SK-N-SH treated with all-trans-retinoic acid at 6 μM for 48 hours (cell line): ENCODE measurements around the gene BANP.

ENCODE experiments used
- ATAC-seq: fragments of 200-7000 bp; cut with Tn5 transposase; 3 replicates; pipeline ENCODE4 v1.9.1; 2020; ENCODE audit warnings: mild to moderate bottlenecking, moderate library complexity
- ARNTL ChIP-seq: fragments of 450-650 bp; formaldehyde crosslinking; IDR thresholded peaks from 2 replicates; pipeline ENCODE4 v1.5.0; 2020; ENCODE audit warnings: low read depth, mild to moderate bottlenecking, moderate library complexity, borderline replicate concordance
- BACH2 ChIP-seq: fragments of 250-450 bp; sonication (Bioruptor Pico); IDR thresholded peaks from 2 replicates; pipeline ENCODE4 v1.9.0; 2021; ENCODE audit warnings: mild to moderate bottlenecking, borderline replicate concordance
- CREB5 ChIP-seq: fragments of 250-450 bp; sonication (Bioruptor Pico); IDR thresholded peaks from 2 replicates; pipeline ENCODE4 v1.5.1; 2020; ENCODE audit warnings: low read depth, mild to moderate bottlenecking, moderate library complexity
- CSDC2 ChIP-seq: fragments of 250-450 bp; sonication (Bioruptor Pico); IDR thresholded peaks from 2 replicates; pipeline ENCODE4 v1.5.0; 2020; ENCODE audit warnings: mild to moderate bottlenecking, moderate library complexity
- GLIS3 ChIP-seq: fragments of 250-450 bp; sonication (Bioruptor Pico); IDR thresholded peaks from 2 replicates; pipeline ENCODE4 v1.5.0; 2020; ENCODE audit warnings: mild to moderate bottlenecking, moderate library complexity
- ISL1 ChIP-seq: fragments of 250-450 bp; sonication (Bioruptor Pico); IDR thresholded peaks from 2 replicates; pipeline ENCODE4 v2.1.2; 2022; ENCODE audit warnings: mild to moderate bottlenecking, moderate library complexity
- OSR1 ChIP-seq: fragments of 250-450 bp; sonication (Bioruptor Pico); IDR thresholded peaks from 2 replicates; pipeline ENCODE4 v1.8.0; 2022; ENCODE audit warnings: moderate library complexity, mild to moderate bottlenecking, inconsistent platforms
- PPARA ChIP-seq: fragments of 250-450 bp; sonication (Bioruptor Pico); IDR thresholded peaks from 2 replicates; pipeline ENCODE4 v1.5.0; 2020; ENCODE audit warnings: mild to moderate bottlenecking, borderline replicate concordance
- RARB ChIP-seq: fragments of 250-450 bp; sonication (Bioruptor Pico); IDR thresholded peaks from 2 replicates; pipeline ENCODE4 v1.8.0; 2021; ENCODE audit warnings: mild to moderate bottlenecking, moderate library complexity
- SNAI2 ChIP-seq: fragments of 250-450 bp; sonication (Bioruptor Pico); IDR thresholded peaks from 2 replicates; pipeline ENCODE4 v1.5.0; 2020; ENCODE audit warnings: mild to moderate bottlenecking, moderate library complexity
- TOX ChIP-seq: fragments of 250-450 bp; sonication (Bioruptor Pico); IDR thresholded peaks from 2 replicates; pipeline ENCODE4 v1.8.0; 2021; ENCODE audit warnings: mild to moderate bottlenecking, moderate library complexity, borderline replicate concordance
- TSHZ2 ChIP-seq: fragments of 250-450 bp; sonication (Bioruptor Pico); IDR thresholded peaks from 2 replicates; pipeline ENCODE4 v1.5.0; 2020; ENCODE audit warnings: mild to moderate bottlenecking, moderate library complexity
- ZC3H10 ChIP-seq: fragments of 250-450 bp; sonication (Bioruptor Pico); IDR thresholded peaks from 2 replicates; pipeline ENCODE4 v1.5.1; 2021; ENCODE audit warnings: mild to moderate bottlenecking, moderate library complexity
- ZFP3 ChIP-seq: fragments of 250-450 bp; sonication (Bioruptor Pico); IDR thresholded peaks from 2 replicates; pipeline ENCODE4 v1.5.0; 2020; ENCODE audit warnings: mild to moderate bottlenecking, moderate library complexity
- ZFP30 ChIP-seq: fragments of 450-650 bp; formaldehyde crosslinking; IDR thresholded peaks from 2 replicates; pipeline ENCODE4 v1.5.0; 2022; ENCODE audit warnings: mild to moderate bottlenecking, moderate library complexity
- ZNF565 ChIP-seq: fragments of 450-650 bp; formaldehyde crosslinking; conservative IDR thresholded peaks from 2 replicates; pipeline ENCODE4 v1.5.0; 2020; ENCODE audit warnings: low read depth, mild to moderate bottlenecking, moderate library complexity
- ZNF70 ChIP-seq: fragments of 450-650 bp; formaldehyde crosslinking; IDR thresholded peaks from 2 replicates; pipeline ENCODE4 v1.5.0; 2020; ENCODE audit warnings: mild to moderate bottlenecking, moderate library complexity
- ZNF8 ChIP-seq: fragments of 450-650 bp; formaldehyde crosslinking; IDR thresholded peaks from 2 replicates; pipeline ENCODE4 v1.5.0; 2020; ENCODE audit warnings: mild to moderate bottlenecking, moderate library complexity
- TF ChIP-seq, protein P1 (sequence below): fragments of 250-450 bp; sonication (Bioruptor Pico); IDR thresholded peaks from 2 replicates; pipeline ENCODE4 v1.5.1; 2021; ENCODE audit warnings: mild to moderate bottlenecking, moderate library complexity
- TF ChIP-seq, protein P2 (sequence below): fragments of 250-450 bp; sonication (Bioruptor Pico); IDR thresholded peaks from 2 replicates; pipeline ENCODE4 v1.8.0; 2021; ENCODE audit warnings: low read depth, mild to moderate bottlenecking, moderate library complexity, borderline replicate concordance
- TF ChIP-seq, protein P3 (sequence below): fragments of 250-450 bp; sonication (Bioruptor Pico); IDR thresholded peaks from 2 replicates; pipeline ENCODE4 v1.8.0; 2020; ENCODE audit warnings: mild to moderate bottlenecking, moderate library complexity, borderline replicate concordance

Gene BANP

GRCh38 chr16:88064889-88065746 is 113.9 kb downstream of the BANP start:
- TF ChIP-seq, protein P1, sequence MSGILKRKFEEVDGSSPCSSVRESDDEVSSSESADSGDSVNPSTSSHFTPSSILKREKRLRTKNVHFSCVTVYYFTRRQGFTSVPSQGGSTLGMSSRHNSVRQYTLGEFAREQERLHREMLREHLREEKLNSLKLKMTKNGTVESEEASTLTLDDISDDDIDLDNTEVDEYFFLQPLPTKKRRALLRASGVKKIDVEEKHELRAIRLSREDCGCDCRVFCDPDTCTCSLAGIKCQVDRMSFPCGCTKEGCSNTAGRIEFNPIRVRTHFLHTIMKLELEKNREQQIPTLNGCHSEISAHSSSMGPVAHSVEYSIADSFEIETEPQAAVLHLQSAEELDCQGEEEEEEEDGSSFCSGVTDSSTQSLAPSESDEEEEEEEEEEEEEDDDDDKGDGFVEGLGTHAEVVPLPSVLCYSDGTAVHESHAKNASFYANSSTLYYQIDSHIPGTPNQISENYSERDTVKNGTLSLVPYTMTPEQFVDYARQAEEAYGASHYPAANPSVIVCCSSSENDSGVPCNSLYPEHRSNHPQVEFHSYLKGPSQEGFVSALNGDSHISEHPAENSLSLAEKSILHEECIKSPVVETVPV (CRISPR knock-in tag) = no peak
- TF ChIP-seq ZNF565 (no peak), ARNTL (CRISPR knock-in tag) (no peak), OSR1 (CRISPR knock-in tag) (no peak), ZNF70 (CRISPR knock-in tag) (no peak), GLIS3 (CRISPR knock-in tag) (no peak), SNAI2 (no peak), RARB (CRISPR knock-in tag) (no peak), TOX (CRISPR knock-in tag) (no peak), BACH2 (CRISPR knock-in tag) (no peak), ISL1 (CRISPR knock-in tag) (no peak), ZFP30 (CRISPR knock-in tag) (no peak), TSHZ2 (CRISPR knock-in tag) (no peak), ZFP3 (CRISPR knock-in tag) (no peak), ZNF8 (no peak)
- TF ChIP-seq, protein P2, sequence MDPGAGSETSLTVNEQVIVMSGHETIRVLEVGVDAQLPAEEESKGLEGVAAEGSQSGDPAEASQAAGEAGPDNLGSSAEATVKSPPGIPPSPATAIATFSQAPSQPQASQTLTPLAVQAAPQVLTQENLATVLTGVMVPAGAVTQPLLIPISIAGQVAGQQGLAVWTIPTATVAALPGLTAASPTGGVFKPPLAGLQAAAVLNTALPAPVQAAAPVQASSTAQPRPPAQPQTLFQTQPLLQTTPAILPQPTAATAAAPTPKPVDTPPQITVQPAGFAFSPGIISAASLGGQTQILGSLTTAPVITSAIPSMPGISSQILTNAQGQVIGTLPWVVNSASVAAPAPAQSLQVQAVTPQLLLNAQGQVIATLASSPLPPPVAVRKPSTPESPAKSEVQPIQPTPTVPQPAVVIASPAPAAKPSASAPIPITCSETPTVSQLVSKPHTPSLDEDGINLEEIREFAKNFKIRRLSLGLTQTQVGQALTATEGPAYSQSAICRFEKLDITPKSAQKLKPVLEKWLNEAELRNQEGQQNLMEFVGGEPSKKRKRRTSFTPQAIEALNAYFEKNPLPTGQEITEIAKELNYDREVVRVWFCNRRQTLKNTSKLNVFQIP (CRISPR knock-in tag) = no peak
- TF ChIP-seq, protein P3, sequence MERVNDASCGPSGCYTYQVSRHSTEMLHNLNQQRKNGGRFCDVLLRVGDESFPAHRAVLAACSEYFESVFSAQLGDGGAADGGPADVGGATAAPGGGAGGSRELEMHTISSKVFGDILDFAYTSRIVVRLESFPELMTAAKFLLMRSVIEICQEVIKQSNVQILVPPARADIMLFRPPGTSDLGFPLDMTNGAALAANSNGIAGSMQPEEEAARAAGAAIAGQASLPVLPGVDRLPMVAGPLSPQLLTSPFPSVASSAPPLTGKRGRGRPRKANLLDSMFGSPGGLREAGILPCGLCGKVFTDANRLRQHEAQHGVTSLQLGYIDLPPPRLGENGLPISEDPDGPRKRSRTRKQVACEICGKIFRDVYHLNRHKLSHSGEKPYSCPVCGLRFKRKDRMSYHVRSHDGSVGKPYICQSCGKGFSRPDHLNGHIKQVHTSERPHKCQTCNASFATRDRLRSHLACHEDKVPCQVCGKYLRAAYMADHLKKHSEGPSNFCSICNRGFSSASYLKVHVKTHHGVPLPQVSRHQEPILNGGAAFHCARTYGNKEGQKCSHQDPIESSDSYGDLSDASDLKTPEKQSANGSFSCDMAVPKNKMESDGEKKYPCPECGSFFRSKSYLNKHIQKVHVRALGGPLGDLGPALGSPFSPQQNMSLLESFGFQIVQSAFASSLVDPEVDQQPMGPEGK (CRISPR knock-in tag) = no peak
- ATAC-seq = no peak

- no peak for TF ChIP-seq ZFP30 (CRISPR knock-in tag)
- no peak for TF ChIP-seq PPARA
- no peak for TF ChIP-seq CREB5 (CRISPR knock-in tag)
- TF ChIP-seq, protein P2 (CRISPR knock-in tag) = no peak
- TF ChIP-seq, protein P3 (CRISPR knock-in tag) = no peak
- TF ChIP-seq ISL1 (CRISPR knock-in tag) = no peak
- no peak for TF ChIP-seq CSDC2 (CRISPR knock-in tag)
- no peak for TF ChIP-seq TOX (CRISPR knock-in tag)
- no peak for TF ChIP-seq SNAI2
- TF ChIP-seq RARB (CRISPR knock-in tag) = no peak
- TF ChIP-seq ZNF8 = no peak
- no peak for TF ChIP-seq ZC3H10 (CRISPR knock-in tag)
- TF ChIP-seq ZFP3 (CRISPR knock-in tag) = no peak
- TF ChIP-seq ARNTL (CRISPR knock-in tag) = no peak
- TF ChIP-seq GLIS3 (CRISPR knock-in tag) = no peak
- no peak for ATAC-seq
Measured at GRCh38 chr16:88065747-88066142, 114.5 kb downstream of the BANP start.
